GM10248 (cell line): ENCODE results near the gene WSB2.
A peak's percentile ranks its signal among the peaks of the same experiment; 100 is the strongest.

ENCODE experiments used
- CTCF ChIA-PET: fragments of 300-600 bp; sonication (Branson Sonifier 250); formaldehyde crosslinking; extraction: SDS; loops from one replicate; lab custom pipeline; 2021; ENCODE audit warnings: antibody characterized with exemption; lab: Yijun Ruan, JAX
- POLR2A ChIA-PET: fragments of 350-650 bp; sonication (Branson Sonifier 250); formaldehyde crosslinking; extraction: SDS; loops from one replicate; lab custom pipeline; 2020; ENCODE audit warnings: antibody characterized with exemption; lab: Yijun Ruan, JAX
- DNase-seq: peaks from one replicate; pipeline ENCODE4 v3.0.0; 2012; ENCODE audit errors: extremely low spot score
- TF ChIP-seq, protein P1 (sequence below): IDR thresholded peaks from 2 replicates; pipeline ENCODE4 v1.5.1; 2012; ENCODE audit warnings: mild to moderate bottlenecking, low read depth; ENCODE audit errors: extremely low read depth, missing control alignments, control extremely low read depth

The WSB2 gene

DNA sequence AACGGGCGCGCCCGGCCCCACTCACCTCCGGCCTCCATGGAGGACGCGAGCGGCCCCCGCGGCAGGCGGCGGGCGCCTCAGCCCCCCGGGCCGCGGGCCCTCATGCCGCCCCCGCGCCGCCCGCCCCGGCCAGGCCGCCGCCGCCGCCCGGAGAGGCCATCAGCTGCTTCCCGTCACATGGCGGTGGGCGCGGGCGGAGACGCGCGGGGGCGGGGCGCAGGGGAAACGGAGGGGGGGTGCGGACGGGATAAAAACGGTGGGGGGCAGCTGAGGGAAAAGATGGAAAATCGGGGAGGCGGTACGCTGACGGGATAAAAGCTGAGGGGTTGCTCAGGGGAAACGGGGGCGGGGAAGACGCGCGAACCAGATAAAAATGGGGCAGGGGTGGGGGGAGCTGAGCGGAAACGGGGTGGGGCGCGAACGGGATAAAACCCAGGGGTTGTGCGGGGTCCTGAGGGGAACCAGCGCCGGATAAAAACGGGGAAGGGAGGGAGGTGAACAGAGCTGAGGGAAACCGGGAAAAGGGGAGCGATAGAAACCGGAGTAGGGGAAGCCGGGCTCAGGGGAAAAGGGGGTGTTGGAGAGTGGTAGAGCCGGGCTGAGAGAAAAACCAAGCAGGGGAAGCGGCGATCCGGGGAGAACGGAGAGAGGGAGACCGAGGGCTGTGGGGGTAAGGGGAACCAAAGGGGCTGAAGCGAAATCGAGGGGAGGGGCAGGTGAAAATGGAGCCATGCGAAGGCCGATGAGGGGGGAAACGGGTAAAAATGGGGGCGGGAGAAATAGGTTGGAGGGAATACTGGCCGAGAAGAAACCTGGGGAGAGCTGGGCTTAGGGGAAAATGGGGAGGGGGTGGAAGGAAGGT, at the start of gene WSB2:
TSS of gene WSB2 (minus strand) at position 169 of the 862 bp plus-strand sequence. CDS start at position 38, 131 bp downstream.
- POLR2A ChIA-PET, result interaction anchor here (0.6 kb wide), 1 partner anchor 323 kb away, joined by 5 read pairs; no protein-coding TSS in a partner anchor
- CTCF ChIA-PET, result interaction anchor here (1.2 to 3.7 kb wide), 3 partner anchors 11 to 186 kb away, joined by 4 to 18 read pairs (median 6); no protein-coding TSS in a partner anchor
- TF ChIP-seq, protein P1, sequence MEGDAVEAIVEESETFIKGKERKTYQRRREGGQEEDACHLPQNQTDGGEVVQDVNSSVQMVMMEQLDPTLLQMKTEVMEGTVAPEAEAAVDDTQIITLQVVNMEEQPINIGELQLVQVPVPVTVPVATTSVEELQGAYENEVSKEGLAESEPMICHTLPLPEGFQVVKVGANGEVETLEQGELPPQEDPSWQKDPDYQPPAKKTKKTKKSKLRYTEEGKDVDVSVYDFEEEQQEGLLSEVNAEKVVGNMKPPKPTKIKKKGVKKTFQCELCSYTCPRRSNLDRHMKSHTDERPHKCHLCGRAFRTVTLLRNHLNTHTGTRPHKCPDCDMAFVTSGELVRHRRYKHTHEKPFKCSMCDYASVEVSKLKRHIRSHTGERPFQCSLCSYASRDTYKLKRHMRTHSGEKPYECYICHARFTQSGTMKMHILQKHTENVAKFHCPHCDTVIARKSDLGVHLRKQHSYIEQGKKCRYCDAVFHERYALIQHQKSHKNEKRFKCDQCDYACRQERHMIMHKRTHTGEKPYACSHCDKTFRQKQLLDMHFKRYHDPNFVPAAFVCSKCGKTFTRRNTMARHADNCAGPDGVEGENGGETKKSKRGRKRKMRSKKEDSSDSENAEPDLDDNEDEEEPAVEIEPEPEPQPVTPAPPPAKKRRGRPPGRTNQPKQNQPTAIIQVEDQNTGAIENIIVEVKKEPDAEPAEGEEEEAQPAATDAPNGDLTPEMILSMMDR, result no peak
- DNase-seq, result peak; percentile 79

DNA sequence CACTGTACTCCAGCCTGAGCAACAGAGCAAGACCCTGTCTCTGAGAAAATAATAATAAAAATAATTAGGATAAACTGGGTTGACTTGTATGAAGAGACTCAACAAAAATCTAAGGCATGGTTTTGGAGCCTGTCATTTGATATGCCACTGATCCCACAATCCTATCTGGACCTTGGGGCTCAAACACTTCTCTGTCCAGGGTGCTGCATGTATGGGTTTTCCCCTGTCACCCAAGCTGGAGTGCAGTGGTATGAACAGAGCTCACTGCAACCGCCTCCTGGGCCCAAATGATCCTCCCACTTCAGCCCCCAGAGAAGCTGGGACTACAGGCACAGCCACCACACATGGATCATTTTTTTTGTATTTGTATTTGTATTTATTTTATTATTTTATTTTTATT, 48.1 kb upstream of the WSB2 start:
- ChIA-PET CTCF (interaction anchor here (0.9 to 2.3 kb wide), 5 partner anchors 12 to 268 kb away, joined by 3 to 13 read pairs (median 4); no protein-coding TSS in a partner anchor), POLR2A (no interaction called here)
- TF ChIP-seq, protein P1, result no peak
- DNase-seq, result no peak

DNA sequence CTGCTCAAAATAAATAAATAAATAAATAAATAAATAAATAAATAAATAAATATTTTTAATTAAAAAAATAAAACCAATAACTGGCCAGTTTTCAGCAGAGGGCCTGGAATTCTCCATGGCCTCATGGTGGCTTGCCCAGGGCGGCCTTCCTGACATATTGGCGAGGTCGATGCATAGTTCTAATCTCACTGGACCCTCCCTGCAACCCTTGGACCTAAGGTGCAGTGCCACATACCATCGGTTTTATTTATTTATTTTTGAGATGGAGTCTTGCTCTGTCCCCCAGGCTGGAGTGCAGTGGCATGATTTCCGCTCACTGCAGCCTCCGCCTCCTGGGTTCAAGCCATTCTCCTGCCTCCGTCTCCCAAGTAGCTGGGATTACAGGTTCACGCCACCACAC, 46.7 kb upstream of the WSB2 start:
- TF ChIP-seq, protein P1, result no peak
- CTCF ChIA-PET, result interaction anchor here (1.2 to 2.3 kb wide), 4 partner anchors 10 to 270 kb away, joined by 3 to 13 read pairs (median 4); no protein-coding TSS in a partner anchor
- DNase-seq, result no peak
- POLR2A ChIA-PET, result no interaction called here

DNA sequence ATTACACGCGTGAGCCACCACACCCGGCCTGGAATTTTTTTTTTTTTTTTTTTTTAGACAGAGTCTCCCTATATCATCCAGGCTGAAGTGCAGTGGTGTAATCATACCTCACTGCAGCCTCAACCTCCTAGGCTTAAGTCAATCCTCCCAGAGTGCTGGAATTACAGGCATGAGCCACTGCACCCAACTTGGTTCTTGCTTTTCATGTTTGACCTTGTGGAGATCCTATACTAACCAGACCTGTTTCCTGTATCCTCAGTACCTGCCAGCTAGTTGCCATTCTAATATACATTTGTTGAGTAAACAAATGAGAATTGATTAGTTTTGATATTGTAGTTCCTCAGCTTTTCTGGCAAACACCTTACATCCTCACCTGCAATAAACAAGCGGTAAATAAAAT, 46.0 kb upstream of the WSB2 start:
- ChIA-PET CTCF (interaction anchor here (1.2 to 2.3 kb wide), 2 partner anchors 10 to 14 kb away, joined by 3 to 13 read pairs; no protein-coding TSS in a partner anchor), POLR2A (no interaction called here)
- TF ChIP-seq, protein P1, result no peak
- no peak for DNase-seq

DNA sequence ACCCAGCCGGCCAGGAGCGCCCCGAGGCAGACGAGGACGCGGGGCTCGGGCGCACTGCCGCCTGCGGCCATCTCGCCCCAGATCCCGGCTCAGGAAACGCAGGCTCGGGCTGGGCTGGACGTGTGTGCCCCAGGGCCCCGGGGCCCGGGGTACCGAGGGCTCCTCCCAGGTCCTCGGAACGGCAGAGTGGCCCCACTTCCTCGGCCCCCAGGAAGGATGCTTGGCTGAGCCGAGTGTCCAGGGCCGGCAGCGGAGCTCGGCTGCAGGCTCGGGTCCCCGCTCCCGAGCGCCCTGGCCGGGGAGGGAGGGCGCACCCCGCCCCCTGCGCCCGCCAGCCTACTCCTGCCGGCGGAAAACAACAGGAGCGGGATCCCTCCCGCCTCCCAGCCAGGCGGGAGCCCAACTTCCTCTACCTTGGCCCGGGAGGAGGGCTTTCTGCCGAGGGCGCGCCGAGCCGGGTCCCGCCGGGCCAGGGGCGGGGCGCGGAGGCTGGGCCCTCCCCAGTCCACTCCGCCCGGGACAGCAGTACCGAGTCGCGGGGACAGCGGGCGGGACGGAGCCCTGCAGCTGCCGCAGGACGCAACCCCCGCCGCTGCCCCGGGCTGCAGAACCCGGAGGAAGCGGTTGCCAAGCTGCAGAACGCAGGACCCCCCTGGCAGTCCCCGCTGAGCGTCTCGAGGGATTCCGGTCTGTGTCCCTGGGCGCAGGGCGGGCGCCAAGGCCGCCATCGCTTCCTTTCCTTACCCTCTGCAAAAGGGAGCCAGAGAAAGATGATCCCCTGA, 42.8 kb upstream of the WSB2 start, which contains the start of gene VSIG10:
TSS of gene VSIG10 (minus strand) at position 411 of the 782 bp plus-strand sequence. CDS start at position 71, 340 bp downstream.
- POLR2A ChIA-PET, result no interaction called here
- TF ChIP-seq, protein P1, result no peak
- CTCF ChIA-PET, result interaction anchor here (1.5 kb wide), 1 partner anchor 246 kb away, joined by 4 read pairs; no protein-coding TSS in a partner anchor
- DNase-seq, result peak; percentile 63

DNA sequence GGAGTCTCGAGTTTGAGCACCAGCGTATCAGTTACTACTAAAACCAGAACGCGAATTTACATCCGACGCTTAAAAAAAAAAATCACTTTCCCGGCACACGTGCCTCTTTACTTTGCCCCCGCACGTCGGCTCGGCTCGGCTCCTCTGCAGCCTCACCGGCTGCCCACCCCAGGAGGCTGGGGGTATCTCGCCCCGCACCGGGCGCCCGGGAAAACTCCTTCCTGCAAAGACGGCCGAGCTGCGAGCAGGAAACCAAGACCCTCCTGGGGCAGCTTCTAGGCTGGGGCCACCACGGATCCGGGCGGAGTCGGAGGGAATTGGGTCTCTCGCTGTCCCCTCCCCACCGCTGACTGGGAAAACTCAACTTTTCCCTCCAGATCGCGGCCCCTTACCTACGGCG, 42.2 kb upstream of the WSB2 start:
- ChIA-PET POLR2A (no interaction called here), CTCF (interaction anchor here (1.5 to 1.8 kb wide), 2 partner anchors 17 to 245 kb away, joined by 4 read pairs; no protein-coding TSS in a partner anchor)
- DNase-seq, result no peak
- TF ChIP-seq, protein P1, result no peak
